K562 (cell line): Measurements from ENCODE around the gene ZNF48. TPM values are rescaled to one million over a fixed set of nuclear protein-coding genes. Genes with fewer than 3 reads are reported as not detected.

Experiments used
- CREB3 ChIP-seq: fragments of 450-650 bp; conservative IDR thresholded peaks from 2 replicates; pipeline ENCODE4 v1.6.1; 2016; ENCODE audit warnings: missing genetic modification characterization, low read depth, mild to moderate bottlenecking, missing compliant biosample characterization, moderate library complexity
- ELF4 ChIP-seq: fragments of 450-650 bp; formaldehyde crosslinking; IDR thresholded peaks from 2 replicates; pipeline ENCODE4 v1.4.0; 2022; ENCODE audit warnings: missing genetic modification characterization
- GATAD2A ChIP-seq: fragments of 450-650 bp; IDR thresholded peaks from 2 replicates; pipeline ENCODE4 v1.6.1; 2017
- MEIS2 ChIP-seq: fragments of 450-650 bp; IDR thresholded peaks from 2 replicates; pipeline ENCODE4 v1.6.1; 2014; ENCODE audit warnings: mild to moderate bottlenecking; ENCODE audit not compliant: partially characterized antibody
- MYNN ChIP-seq, 2 experiments: sonication (generic); formaldehyde crosslinking in 1 of 2; IDR thresholded peaks; 2 replicates each; pipeline versions ENCODE4 v1.5.0 to v1.6.1; 2016 to 2020; ENCODE audit warnings: antibody characterized with exemption in 1 of 2, missing genetic modification reagents in 1 of 2
- NELFE ChIP-seq: IDR thresholded peaks from 2 replicates; pipeline ENCODE4 v1.6.1; 2011; ENCODE audit warnings: mild to moderate bottlenecking; ENCODE audit not compliant: insufficient read depth, insufficient read length
- NFYB ChIP-seq: IDR thresholded peaks from 2 replicates; pipeline ENCODE4 v1.6.1; 2011; ENCODE audit warnings: mild to moderate bottlenecking, moderate library complexity; ENCODE audit not compliant: insufficient read length; ENCODE audit errors: extremely low read depth
- PTBP1 ChIP-seq: fragments of 200-400 bp; formaldehyde crosslinking; IDR thresholded peaks from 2 replicates; pipeline ENCODE4 v1.6.1; 2017; ENCODE audit warnings: low read depth, low read length
- RBM25 ChIP-seq: fragments of 200-400 bp; formaldehyde crosslinking; IDR thresholded peaks from 2 replicates; pipeline ENCODE4 v1.6.1; 2018; ENCODE audit warnings: low read length, low read depth, moderate library complexity; ENCODE audit not compliant: severe bottlenecking
- SMAD4 ChIP-seq: fragments of 250-450 bp; sonication (Bioruptor Pico); conservative IDR thresholded peaks from 2 replicates; pipeline ENCODE4 v1.8.0; 2021; ENCODE audit warnings: inconsistent platforms, mild to moderate bottlenecking, moderate library complexity
- SMARCE1 ChIP-seq: fragments of 450-650 bp; IDR thresholded peaks from 2 replicates; pipeline ENCODE4 v1.7.1; 2016; ENCODE audit warnings: mild to moderate bottlenecking
- SRSF1 ChIP-seq: fragments of 200-400 bp; formaldehyde crosslinking; IDR thresholded peaks from 2 replicates; pipeline ENCODE4 v1.6.1; 2017; ENCODE audit warnings: mild to moderate bottlenecking, low read depth, low read length, moderate library complexity
- TARDBP ChIP-seq: fragments of 450-650 bp; IDR thresholded peaks from 2 replicates; pipeline ENCODE4 v1.6.1; 2016
- U2AF2 ChIP-seq: fragments of 200-400 bp; formaldehyde crosslinking; optimal IDR thresholded peaks from 2 replicates; pipeline ENCODE3; 2017; ENCODE audit warnings: low read depth, mild to moderate bottlenecking, low read length
- ZBTB7A ChIP-seq: IDR thresholded peaks from 2 replicates; pipeline ENCODE4 v1.6.1; 2011; ENCODE audit warnings: low read depth, mild to moderate bottlenecking, low read length, moderate library complexity, borderline replicate concordance; ENCODE audit not compliant: control insufficient read depth
- ZNF354B ChIP-seq: fragments of 250-450 bp; sonication (Bioruptor Pico); IDR thresholded peaks from 2 replicates; pipeline ENCODE4 v1.4.0; 2020
- ZNF512 ChIP-seq: IDR thresholded peaks from 2 replicates; pipeline ENCODE4 v1.6.1; 2016; ENCODE audit warnings: missing genetic modification characterization, missing compliant biosample characterization
- ZNF639 ChIP-seq, 2 experiments: fragments of 200-800 bp in 1 of 2; sonication (Bioruptor generic) in 1 of 2; sonication (generic) in 1 of 2; formaldehyde crosslinking in 1 of 2; IDR thresholded peaks in 1 of 2; conservative IDR thresholded peaks in 1 of 2; 2 replicates each; pipeline versions ENCODE4 v1.5.0 to v1.6.1; 2016 to 2020; ENCODE audit warnings: missing compliant biosample characterization in 1 of 2, missing genetic modification characterization in 1 of 2, missing genetic modification reagents in 1 of 2
- ZSCAN29 ChIP-seq: fragments of 450-650 bp; IDR thresholded peaks from 2 replicates; pipeline ENCODE4 v1.6.1; 2017
- polyA plus RNA-seq, 8 experiments: library from polyadenylated mRNA; depleted of rRNA in 4 of 8; stranded (reverse) in 5 of 8; unstranded in 3 of 8; fragments of >200 nt; fragmentation: Nextera tagmentation in 2 of 8; fragmentation: Illumina TruSeq in 1 of 8; extraction: Ambion mirVana in 2 of 8; extraction: Trizol in 1 of 8; gene quantifications; 2 replicates each; pipeline versions ENCODE4 v1.2.1 to v1.2.3, GENCODE V29; 2011 to 2014; ENCODE audit warnings: inconsistent platforms in 1 of 8, missing spikeins in 1 of 8
- total RNA-seq, 7 experiments: library from RNA; depleted of rRNA in 6 of 7; stranded (reverse); fragments of >200 nt in 6 of 7; fragmentation: Illumina TruSeq in 2 of 7; extraction: Trizol in 2 of 7; gene quantifications; 2 replicates each; pipeline versions ENCODE4 v1.2.1 to v1.2.3, GENCODE V29; 2011 to 2021; ENCODE audit warnings: low replicate concordance in 1 of 7

Gene ZNF48
- total and polyA plus RNA-seq, 9 of the 15 experiments (the other 6 are each of a cell fraction or from before 2014, with no cell fraction given) = 0.38 to 11.6 (median 4.7) TPM

- peak; percentile 50; the same call in 1 of the 2 replicates for TF ChIP-seq MYNN (IDR thresholded peaks at IDR 0.05)
- TF ChIP-seq MYNN (CRISPR knock-in tag; IDR thresholded peaks at IDR 0.05) = no peak
- TF ChIP-seq MEIS2 = peak; percentile 99
- no peak for TF ChIP-seq TARDBP
- no peak for TF ChIP-seq GATAD2A
- TF ChIP-seq ZNF354B (CRISPR knock-in tag) = no peak
- TF ChIP-seq RBM25 = peak; percentile 69
- TF ChIP-seq NELFE = no peak
- peak in 1 of 2 experiments; percentile 74; a peak in 1 of 4 replicates for TF ChIP-seq ZNF639 (CRISPR knock-in tag; conservative IDR thresholded peaks at IDR 0.05 in 1 of 2, IDR thresholded peaks at IDR 0.05 in 1 of 2)
- TF ChIP-seq U2AF2 = no peak
- no peak for TF ChIP-seq ZSCAN29
- no peak for TF ChIP-seq PTBP1
- TF ChIP-seq ZBTB7A = no peak
- TF ChIP-seq SRSF1 = no peak
- TF ChIP-seq ZNF512 (tag) = no peak
- peak; percentile 74 for TF ChIP-seq ELF4 (CRISPR knock-in tag)
- TF ChIP-seq NFYB = peak; percentile 85
- TF ChIP-seq SMAD4 (CRISPR knock-in tag) = no peak
- no peak for TF ChIP-seq SMARCE1
- no peak for TF ChIP-seq CREB3
Observed at GRCh38 chr16:30370456-30371247, 24.6 kb upstream of the ZNF48 start, which contains the start of gene TBC1D10B (continued).
